OCI-LY7 (cell line): ENCODE results near the gene C19orf81. TPM values are rescaled to one million over a fixed set of nuclear protein-coding genes. Genes with fewer than 3 reads are reported as not detected.

Experiments
- BruUV-seq: library from RNA; stranded (reverse); fragments of 400-500 nt; replicated peaks from 2 replicates; lab custom pipeline; 2021; lab: Mats Ljungman, UMichigan
- CTCF ChIA-PET: fragments of 300-600 bp; sonication (Branson Sonifier 250); formaldehyde crosslinking; loops from one replicate; lab custom pipeline; 2022; ENCODE audit warnings: antibody characterized with exemption; ENCODE audit not compliant: unreplicated experiment; lab: Charles Lee
- POLR2A ChIA-PET: fragments of 300-600 bp; sonication (Branson Sonifier 250); formaldehyde crosslinking; loops from one replicate; lab custom pipeline; 2022; ENCODE audit warnings: antibody characterized with exemption; lab: Charles Lee
- DNase-seq: peaks from one replicate; pipeline ENCODE4 v3.0.0-alpha.2; 2015; ENCODE audit warnings: low spot score
- H2AFZ ChIP-seq: fragments of 200-600 bp; sonication (generic), shearing (Covaris generic); 2 replicates; pipeline ENCODE4 v1.6.1; 2014; ENCODE audit warnings: mild to moderate bottlenecking, antibody characterized with exemption, low read length, moderate library complexity
- H3K27ac ChIP-seq: fragments of 200-600 bp; sonication (generic); 2 replicates; pipeline ENCODE4 v1.5.1; 2014; ENCODE audit warnings: mixed run types, low read depth, mild to moderate bottlenecking, moderate library complexity, low read length, inconsistent platforms; ENCODE audit not compliant: poor library complexity, severe bottlenecking
- H3K36me3 ChIP-seq: fragments of 200-600 bp; sonication (generic); 2 replicates; pipeline ENCODE4 v1.6.1; 2014; ENCODE audit warnings: mild to moderate bottlenecking, antibody characterized with exemption, low read length, moderate library complexity, mixed read lengths; ENCODE audit not compliant: insufficient read depth
- H3K4me1 ChIP-seq: fragments of 200-600 bp; sonication (generic); 2 replicates; pipeline ENCODE4 v1.5.1; 2014; ENCODE audit warnings: mild to moderate bottlenecking, low read length; ENCODE audit not compliant: insufficient read depth, poor library complexity, severe bottlenecking
- H3K4me2 ChIP-seq: fragments of 200-600 bp; sonication (generic); 2 replicates; pipeline ENCODE4 v1.6.1; 2014; ENCODE audit warnings: mild to moderate bottlenecking, low read length
- H3K4me3 ChIP-seq: fragments of 200-600 bp; sonication (generic); 2 replicates; pipeline ENCODE4 v1.5.1; 2014; ENCODE audit warnings: mild to moderate bottlenecking, low read depth, low read length; ENCODE audit not compliant: poor library complexity, severe bottlenecking
- H3K79me2 ChIP-seq: fragments of 200-600 bp; sonication (generic); 2 replicates; pipeline ENCODE4 v1.6.1; 2016; ENCODE audit warnings: low read depth, mild to moderate bottlenecking, low read length, moderate library complexity, mixed read lengths; ENCODE audit not compliant: insufficient read depth
- H3K9me2 ChIP-seq: fragments of 200-600 bp; sonication (generic); 2 replicates; pipeline ENCODE4 v1.6.1; 2016; ENCODE audit warnings: mild to moderate bottlenecking, low read length, mixed read lengths; ENCODE audit not compliant: insufficient read depth
- H3K9me3 ChIP-seq: fragments of 200-600 bp; sonication (generic); 2 replicates; pipeline ENCODE4 v1.6.1; 2014; ENCODE audit warnings: mild to moderate bottlenecking, mixed run types, low read length, mixed read lengths
- H4K20me1 ChIP-seq: fragments of 200-600 bp; sonication (generic); 2 replicates; pipeline ENCODE4 v1.6.1; 2014; ENCODE audit warnings: mild to moderate bottlenecking, antibody characterized with exemption, low read length, moderate library complexity, mixed read lengths; ENCODE audit not compliant: insufficient read depth
- CTCF ChIP-seq: fragments of 200-600 bp; sonication (generic); conservative IDR thresholded peaks from 2 replicates; pipeline ENCODE4 v1.5.1; 2014; ENCODE audit warnings: mild to moderate bottlenecking, antibody characterized with exemption, low read length, moderate library complexity, mixed read lengths
- EZH2phosphoT487 ChIP-seq: fragments of 200-600 bp; sonication (generic); IDR thresholded peaks from 2 replicates; pipeline ENCODE4 v1.6.1; 2018; ENCODE audit warnings: low read depth, borderline replicate concordance, mild to moderate bottlenecking, mixed run types, antibody characterized with exemption, low read length, moderate library complexity, mixed read lengths
- intact Hi-C: fragments of 100-400 bp; cut with micrococcal nuclease; formaldehyde crosslinking; loops from one replicate; pipeline ENCODE4 v1.10.0; 2022; ENCODE audit not compliant: unreplicated experiment
- total RNA-seq, 2 experiments: library from RNA; depleted of rRNA in 1 of 2; stranded (reverse); fragments of >200 nt in 1 of 2; shearing (Covaris generic) in 1 of 2; gene quantifications; 2 replicates each; pipeline ENCODE4 v1.2.3, GENCODE V29; 2014 to 2022

Gene C19orf81
- total RNA-seq, 2 experiments from 2014 or later: 11.4 to 20.0 TPM

- intact Hi-C loops: no loop called here
- DNase-seq: no peak
- BruUV-seq: no TSS peak
- TF ChIP-seq EZH2phosphoT487: no peak
- no peak for TF ChIP-seq CTCF
- no peak overlapping the region for H3K4me2 ChIP-seq
- H3K79me2 ChIP-seq: no peaks in the 10 kb centered on the region
- ChIA-PET POLR2A (no interaction called here), CTCF (no interaction called here)
- H3K27ac ChIP-seq: no peak overlapping the region
- no peaks in the 10 kb centered on the region for H3K36me3 ChIP-seq
- no peak overlapping the region for H3K4me3 ChIP-seq
- peaks cover 14% of the 10 kb centered on the region for H3K4me1 ChIP-seq
- no peak overlapping the region for H2AFZ ChIP-seq
- no peaks in the 10 kb centered on the region for H3K9me3 ChIP-seq
- no peaks in the 10 kb centered on the region for H4K20me1 ChIP-seq
- H3K9me2 ChIP-seq: no peaks in the 10 kb centered on the region
Observed at GRCh38 chr19:50644315-50644915, 4.8 kb upstream of the C19orf81 start.

GRCh38 chr19:50645107-50645506 lies 4.1 kb upstream of the C19orf81 start:
- Histone ChIP-seq H3K4me3 (no peak overlapping the region), H3K9me3 (no peaks in the 10 kb centered on the region), H3K36me3 (no peaks in the 10 kb centered on the region), H3K4me1 (peaks cover 21% of the 10 kb centered on the region), H3K79me2 (no peaks in the 10 kb centered on the region), H4K20me1 (no peaks in the 10 kb centered on the region), H2AFZ (no peak overlapping the region), H3K4me2 (no peak overlapping the region), H3K27ac (no peak overlapping the region), H3K9me2 (no peaks in the 10 kb centered on the region)
- no TSS peak for BruUV-seq
- CTCF ChIA-PET: no interaction called here
- POLR2A ChIA-PET: no interaction called here
- intact Hi-C loops: no loop called here
- no peak for TF ChIP-seq EZH2phosphoT487
- no peak for DNase-seq

- intact Hi-C loops: no loop called here
- H4K20me1 ChIP-seq: no peaks in the 10 kb centered on the region
- no TSS peak for BruUV-seq
- no peak for DNase-seq
- no peaks in the 10 kb centered on the region for H3K36me3 ChIP-seq
- no peaks in the 10 kb centered on the region for H3K9me3 ChIP-seq
- ChIA-PET POLR2A (no interaction called here), CTCF (no interaction called here)
- no peaks in the 10 kb centered on the region for H3K79me2 ChIP-seq
- H3K9me2 ChIP-seq: no peaks in the 10 kb centered on the region
- peaks cover 22% of the 10 kb centered on the region for H3K4me1 ChIP-seq
- TF ChIP-seq CTCF: no peak
- no peak for TF ChIP-seq EZH2phosphoT487
- no peak overlapping the region for H3K27ac ChIP-seq
- no peak overlapping the region for H2AFZ ChIP-seq
- no peak overlapping the region for H3K4me2 ChIP-seq
- no peak overlapping the region for H3K4me3 ChIP-seq
Observed at GRCh38 chr19:50646074-50646807, 3.0 kb upstream of the C19orf81 start.
